Activated gamma-delta T cell treated with anti-CD3 and anti-CD28 coated beads, Interleukin-2, amount 50 U/mL, for 16 hours (primary cell): ENCODE measurements around the gene TGFB1I1.
"Not testable (repeated sequence)": the region's sequence is repeated elsewhere in the genome, so short reads cannot be mapped to it uniquely, and the experiment has no call there.

Experiments
- DNase-seq: peaks from one replicate; pipeline ENCODE4 v3.0.0-alpha.2; 2020; ENCODE audit warnings: low read depth

TGFB1I1 gene

GRCh38 chr16:31471875-31472708 is at the start of gene TGFB1I1:
TGFB1I1 (plus strand) TSS chr16:31472152; CDS start chr16:31472189, 37 bp downstream.
- DNase-seq, result no peak

- no peak for DNase-seq
Measured at GRCh38 chr16:31423241-31423640, 48.7 kb upstream of the TGFB1I1 start.

DNA sequence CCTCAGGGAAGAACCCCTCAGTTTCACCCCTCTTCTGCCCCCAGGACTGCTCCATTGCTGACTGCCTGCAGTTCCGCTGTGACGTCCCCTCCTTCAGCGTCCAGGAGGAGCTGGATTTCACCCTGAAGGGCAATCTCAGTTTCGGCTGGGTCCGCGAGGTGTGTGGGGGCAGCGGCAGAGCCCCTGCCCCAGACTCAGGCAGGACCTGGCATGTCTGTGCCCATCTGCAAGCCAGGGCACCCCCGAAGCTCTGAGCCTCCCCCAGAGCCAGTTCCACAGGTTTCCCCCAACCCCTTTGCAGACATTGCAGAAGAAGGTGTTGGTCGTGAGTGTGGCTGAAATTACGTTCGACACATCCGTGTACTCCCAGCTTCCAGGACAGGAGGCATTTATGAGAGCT is 48.2 kb upstream of the TGFB1I1 start:
- no peak for DNase-seq

GRCh38 chr16:31427441-31428278 is 44.3 kb upstream of the TGFB1I1 start:
- peak; percentile 62 for DNase-seq

DNA sequence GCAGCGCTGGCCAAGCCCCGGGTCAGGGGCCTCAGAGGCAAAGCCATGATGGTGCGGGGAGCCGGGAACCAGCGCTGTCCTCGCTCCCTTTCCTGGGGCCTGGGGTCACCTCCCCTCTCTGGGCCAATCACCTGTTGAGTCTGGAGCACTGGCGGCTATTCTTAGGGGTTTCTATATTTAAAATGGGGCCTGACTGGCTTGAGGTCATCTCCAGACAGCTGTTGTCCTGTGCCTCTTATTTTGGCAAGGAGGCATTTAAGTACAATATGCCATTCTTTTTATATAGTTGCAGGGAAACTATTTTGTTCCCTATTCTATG is 43.7 kb upstream of the TGFB1I1 start, which contains the start of gene COX6A2:
Gene COX6A2 (minus strand): TSS at position 82 of the 319 bp plus-strand sequence. CDS start 35 bp downstream, at position 47.
- DNase-seq, result no peak

GRCh38 chr16:31428638-31429247 is 43.2 kb upstream of the TGFB1I1 start:
- DNase-seq, result no peak

DNA sequence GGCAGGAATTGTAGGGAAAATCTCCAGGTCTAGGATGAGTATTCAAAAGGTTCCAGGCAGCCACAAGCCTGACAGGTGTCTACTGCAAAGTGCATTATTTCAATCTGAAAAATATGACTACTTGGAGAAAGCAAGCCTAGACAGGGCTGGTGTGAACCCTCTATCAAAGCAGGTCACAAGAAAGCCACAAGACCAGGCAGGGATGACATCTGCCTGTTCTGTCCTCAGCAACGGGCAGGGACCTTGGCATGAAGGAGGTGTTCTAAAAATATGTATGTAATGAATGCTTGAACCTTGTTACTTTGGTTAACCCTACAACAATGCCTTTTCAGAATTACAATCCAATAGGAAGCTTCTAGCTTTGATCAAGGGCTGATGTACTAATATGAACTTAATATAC is 42.6 kb upstream of the TGFB1I1 start:
- no peak for DNase-seq

DNA sequence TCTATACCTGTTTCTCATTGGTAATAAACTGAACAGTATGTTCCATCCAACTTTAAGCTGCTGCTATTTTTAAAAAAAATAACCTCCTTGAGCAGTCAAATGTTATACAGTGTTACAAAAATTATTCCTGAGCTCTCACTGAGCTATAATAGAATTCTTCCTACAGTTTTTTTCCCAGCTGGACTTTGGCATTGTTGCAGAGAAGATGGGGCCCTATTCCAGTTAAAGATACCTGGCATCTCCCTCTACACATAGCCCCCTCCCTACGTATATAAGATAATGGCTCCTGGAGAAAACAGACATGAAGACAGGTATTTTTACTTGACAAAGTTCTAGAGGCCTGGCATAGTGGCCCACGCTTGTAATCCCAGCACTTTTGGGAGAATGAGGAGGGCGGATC is 42.2 kb upstream of the TGFB1I1 start:
- no peak for DNase-seq

DNA sequence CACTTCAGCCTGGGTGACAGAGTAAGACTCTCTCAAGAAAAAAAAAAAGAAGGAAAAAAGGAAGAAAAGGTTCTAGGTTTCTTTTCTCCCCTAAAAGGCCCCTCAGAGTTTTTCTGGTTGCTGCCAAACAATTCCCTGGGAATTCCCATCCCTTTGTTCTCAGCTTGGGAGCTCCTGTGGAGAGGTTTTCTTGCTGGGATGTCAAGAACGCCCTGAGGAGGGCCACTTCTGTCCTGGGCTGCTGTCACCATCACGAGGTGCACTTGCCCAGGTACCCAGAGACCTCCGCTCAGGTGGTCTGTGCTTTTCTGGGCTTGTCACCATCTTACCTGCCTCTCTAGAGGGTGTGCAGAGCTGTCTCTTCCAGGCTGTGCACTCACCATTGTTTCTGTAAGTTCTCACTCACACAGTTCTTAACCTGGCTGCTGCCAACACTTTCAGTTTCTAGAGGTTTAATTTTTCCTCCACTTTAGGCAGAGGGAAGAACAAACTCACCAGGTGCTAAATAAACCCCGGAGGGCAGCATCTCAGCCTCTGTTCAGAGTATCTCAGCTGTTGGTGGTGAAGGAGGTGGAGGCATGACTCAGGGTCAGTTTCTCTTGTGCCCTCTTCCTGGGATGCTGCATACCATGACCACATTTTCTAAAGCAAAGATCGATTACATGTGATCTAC is 41.4 kb upstream of the TGFB1I1 start:
- no peak for DNase-seq

DNA sequence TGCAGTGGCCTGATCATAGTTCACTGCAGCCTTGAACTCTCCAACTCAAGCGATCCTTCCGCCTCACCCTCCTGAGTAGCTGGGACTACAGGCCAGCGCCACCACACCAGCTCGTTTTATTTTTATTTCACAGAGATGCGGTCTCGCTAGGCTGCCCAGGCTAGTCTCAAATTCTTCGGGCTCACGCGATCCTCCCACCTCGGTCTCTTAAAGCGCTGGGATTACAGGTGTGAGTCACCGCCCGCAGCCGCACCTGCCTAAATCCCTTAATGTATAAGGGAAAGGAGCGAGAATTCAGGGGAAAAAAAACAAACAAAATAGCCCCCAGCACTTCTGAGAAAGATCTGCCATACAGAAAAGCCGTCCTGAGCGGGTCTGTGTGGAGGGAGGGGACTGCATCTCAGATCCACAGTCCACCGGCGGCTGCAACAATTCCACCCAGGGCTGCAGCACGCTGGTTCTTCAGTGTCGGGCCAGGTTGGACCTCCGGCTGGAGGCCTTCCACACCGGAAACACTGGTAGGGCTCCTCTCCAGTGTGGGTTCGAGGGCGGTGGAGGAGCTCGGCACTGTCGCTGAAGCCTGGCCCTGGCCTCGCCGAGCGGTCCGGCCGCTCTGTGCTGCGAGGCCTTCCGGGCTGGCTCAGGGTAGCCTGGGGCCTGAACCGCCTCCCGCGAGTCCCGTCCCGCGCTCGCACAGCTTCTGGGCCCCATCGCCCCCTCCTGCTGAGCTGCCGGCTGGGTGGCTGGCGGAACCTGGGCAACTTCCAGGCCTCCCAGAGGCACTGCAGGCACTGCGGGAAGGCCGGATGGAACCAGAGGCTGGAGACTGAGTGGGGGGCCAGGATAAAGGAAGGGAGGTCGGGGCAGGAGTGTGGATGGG is 36.4 kb upstream of the TGFB1I1 start:
- DNase-seq, result no peak

DNA sequence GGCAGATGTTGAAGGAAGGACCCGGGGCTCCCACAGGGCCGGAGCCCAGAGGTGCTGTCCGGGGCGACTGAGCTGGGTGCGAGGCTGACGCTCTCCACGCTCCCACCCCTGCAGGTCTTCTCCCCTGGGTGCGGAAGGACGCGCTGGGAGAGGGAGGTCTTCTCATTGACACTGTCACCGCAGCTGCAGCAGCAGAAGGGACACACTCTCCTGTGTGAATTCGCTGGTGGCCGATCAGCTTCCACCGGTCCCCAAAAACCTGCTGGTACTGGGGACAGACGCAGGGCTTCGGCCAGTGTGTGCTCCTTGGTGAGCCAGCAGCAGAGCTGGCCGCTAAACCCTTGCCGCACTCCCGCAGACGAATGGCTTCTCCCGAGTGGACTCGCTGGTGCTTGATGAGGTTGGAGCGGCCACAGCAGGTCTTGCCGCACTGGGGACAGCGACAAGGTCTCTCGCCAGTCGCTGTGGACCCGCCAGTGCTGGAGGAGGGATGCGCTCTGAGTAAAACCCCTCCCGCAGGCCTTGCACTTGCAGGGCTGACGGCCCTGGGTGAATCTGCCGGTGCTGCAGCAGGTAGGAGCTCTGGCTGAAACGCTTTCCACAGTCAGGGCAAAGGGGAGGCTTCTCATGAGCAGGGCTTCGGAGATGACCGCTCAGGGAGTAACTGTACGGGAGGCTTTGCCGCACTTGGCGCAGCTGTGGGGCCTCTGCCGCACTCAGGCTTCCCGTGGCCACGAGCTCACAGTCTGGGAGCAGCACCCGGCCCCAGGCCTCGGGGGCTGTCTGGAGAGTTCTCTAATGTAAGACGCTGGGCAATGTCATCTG is 35.5 kb upstream of the TGFB1I1 start:
- no peak for DNase-seq

DNA sequence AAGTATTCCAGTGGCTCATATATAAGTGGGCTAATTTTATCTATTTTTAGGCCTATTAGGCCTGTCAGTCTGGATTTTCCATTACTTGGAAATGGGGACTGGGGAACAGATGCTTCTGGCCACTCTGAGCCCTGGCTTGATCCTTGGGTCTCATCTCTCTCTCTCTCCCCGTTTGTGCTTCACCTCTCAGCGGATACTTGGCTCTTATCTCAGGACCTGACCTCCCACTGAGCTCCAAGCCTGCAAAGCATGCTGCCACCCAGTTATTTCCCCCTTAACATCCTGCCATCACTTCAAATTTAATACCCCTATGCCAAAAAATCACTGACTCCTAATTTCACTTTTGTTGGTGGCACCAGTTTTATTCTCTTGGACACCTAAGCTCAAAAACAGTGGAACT is 33.5 kb upstream of the TGFB1I1 start:
- DNase-seq, result no peak

- not testable (repeated sequence) for DNase-seq
Measured at GRCh38 chr16:31439023-31439422, 32.9 kb upstream of the TGFB1I1 start.

- DNase-seq, result no peak
Measured at GRCh38 chr16:31439519-31439918, 32.4 kb upstream of the TGFB1I1 start.

DNA sequence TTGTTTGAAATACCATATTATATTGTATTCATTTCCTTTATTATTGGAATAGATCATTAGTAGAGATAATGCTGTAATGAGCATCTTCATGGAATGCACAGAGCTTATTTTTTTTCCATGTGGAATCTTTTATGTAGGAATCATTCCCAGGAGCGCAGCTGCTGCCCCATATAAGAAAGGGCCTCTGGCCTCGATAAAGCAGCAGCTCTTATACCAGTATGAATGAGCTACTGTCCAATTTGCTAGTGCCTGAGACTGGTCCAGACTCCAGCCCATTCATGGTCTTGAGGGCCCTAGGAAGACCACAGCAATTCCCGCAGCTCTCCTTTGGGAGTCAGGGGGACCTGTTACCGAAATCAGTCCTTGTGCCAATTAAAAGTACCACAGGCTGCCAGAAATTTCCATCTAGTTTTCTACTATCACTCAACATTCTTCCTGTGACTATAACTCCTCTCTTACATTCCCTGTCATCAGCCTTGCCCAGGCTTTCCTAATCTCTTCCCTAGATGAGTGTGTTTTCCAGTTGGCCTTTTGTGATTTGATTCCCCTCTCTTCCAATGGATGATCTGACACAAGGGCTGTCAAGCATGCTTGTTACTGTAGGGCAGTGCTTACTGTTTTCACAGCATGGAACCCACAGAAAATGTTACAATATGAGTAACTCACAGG is 31.3 kb upstream of the TGFB1I1 start:
- DNase-seq, result no peak

DNA sequence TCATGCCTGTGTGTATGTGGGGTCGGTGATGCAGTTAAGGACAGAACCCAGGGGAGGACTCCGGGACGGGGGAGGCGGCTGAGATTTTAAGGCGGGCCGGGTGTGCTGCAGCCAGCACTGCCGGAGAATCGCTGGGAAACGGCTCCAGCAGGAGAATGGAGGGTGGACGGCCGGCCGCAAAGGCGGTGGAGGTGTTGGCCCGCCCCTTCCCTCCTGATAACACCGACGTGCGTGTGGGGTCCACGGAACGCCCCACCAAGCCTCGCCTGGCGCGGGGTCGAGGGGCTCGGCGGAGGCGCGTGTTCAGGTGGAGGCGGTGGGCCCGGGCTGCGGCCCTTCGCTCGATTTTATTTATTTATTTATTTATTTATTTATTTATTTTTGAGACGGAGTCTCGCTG is 30.0 kb upstream of the TGFB1I1 start:
- no peak for DNase-seq

- not testable (repeated sequence) for DNase-seq
Measured at GRCh38 chr16:31445931-31446330, 26.0 kb upstream of the TGFB1I1 start.

- DNase-seq, result no peak
Measured at GRCh38 chr16:31451201-31451600, 20.8 kb upstream of the TGFB1I1 start.

DNA sequence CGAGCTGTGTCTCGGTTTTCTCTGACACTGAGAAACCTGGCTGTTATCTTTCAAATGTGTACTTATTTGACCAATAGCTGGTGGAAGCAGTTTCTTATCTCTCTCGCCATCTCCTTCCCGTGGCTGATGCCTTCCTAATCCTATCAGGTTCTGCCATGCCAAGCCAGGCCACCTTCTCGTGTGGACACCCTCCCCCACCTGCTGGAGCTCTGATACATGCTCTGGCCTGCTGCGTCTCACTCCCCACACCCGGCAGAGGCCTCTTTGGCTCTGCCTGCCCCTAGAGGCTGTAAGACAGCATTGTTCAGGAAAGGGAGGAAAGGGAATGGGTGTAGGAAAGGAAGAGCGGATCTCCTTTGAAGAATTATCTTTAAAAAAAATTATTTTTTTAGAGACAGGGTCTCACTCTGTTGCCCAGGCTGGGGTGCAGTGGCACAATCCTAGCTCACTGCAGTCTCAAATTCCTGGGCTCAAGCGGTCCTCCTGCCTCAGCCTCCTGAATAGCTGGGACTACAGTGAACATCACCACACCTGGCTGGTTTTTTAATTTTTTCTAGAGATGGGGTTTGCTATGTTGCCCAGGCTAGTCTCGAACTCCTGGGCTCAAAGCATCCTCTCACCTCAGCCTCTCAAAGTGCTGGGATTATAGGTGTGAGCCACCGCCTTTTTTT is 20.1 kb upstream of the TGFB1I1 start:
- DNase-seq, result no peak
